NK-92 (cell line): ENCODE measurements around the gene ABO.
"Not testable (repeated sequence)": the region's sequence is repeated elsewhere in the genome, so short reads cannot be mapped to it uniquely, and the experiment has no call there.

Experiments used
- DNase-seq: peaks from one replicate; lab custom pipeline; 2025; ENCODE audit not compliant: unreplicated experiment; lab: John Stamatoyannopoulos, UW

The ABO gene

DNA sequence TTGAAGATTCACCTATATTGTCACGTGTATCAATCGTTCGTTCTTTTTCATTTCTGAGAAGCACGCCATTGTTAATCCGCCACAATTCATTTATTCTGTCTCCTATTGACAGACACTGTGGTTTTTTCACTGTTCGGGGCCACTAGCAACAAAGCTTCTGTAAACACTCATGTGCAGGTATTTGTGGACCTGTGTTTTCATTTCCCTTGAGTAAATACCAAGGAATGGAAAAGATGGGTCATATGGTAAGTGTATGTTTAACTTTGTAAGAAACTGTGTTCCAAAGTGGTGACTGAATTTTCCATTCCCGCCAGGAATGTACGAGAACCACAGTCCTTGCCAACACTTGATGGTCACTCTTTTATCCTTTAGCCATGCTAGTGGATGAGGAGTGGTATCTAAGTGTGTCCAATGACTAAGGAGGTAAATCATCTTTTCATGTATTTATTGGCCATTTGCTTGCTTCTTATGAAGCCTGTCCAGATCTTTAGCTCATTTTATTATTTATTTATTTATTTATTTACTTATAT, 10.7 kb downstream of the ABO start:
- no peak for DNase-seq

GRCh38 chr9:133263557-133263956, 11.4 kb downstream of the ABO start:
- no peak for DNase-seq

GRCh38 chr9:133262226-133262625, 12.8 kb downstream of the ABO start:
- no peak for DNase-seq

- no peak for DNase-seq
These were observed 13.3 kb downstream of the ABO start for GRCh38 chr9:133261753-133262120.

DNA sequence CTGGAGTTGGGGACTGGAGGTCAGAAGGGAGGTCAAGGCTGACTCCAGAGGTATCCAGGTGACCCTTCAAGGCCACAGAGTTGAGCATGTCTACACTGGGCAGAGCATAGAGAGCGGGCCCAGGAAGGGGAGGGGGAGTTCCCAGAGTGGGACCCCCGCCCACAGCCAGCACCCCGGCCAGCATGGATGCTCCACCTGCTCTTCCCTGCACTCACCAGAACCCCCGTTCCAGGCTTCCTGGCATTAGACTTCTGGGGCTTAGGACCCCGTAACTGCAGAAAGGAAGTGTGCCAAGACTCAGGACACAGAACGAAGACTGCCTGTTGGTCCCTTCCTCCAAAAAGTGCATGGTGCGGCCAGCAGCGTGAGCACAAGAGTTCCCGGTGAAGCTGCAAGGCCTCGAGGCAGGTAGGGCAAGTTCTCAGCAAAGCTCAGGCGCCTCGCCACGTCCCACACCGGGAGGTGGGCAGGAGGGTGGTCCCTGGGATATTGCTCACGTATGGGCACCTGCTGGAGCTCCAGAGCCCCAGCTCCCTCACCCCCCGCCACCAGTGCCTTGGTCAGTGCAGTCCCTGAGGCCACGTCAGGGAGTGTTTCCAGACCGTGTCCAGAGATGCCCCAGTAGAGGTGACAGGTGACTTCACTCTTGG, 13.8 kb downstream of the ABO start:
- DNase-seq = no peak

- DNase-seq = no peak
These were observed 14.5 kb downstream of the ABO start for GRCh38 chr9:133260334-133261102.

GRCh38 chr9:133258061-133259015, 16.7 kb downstream of the ABO start:
- no peak for DNase-seq

DNA sequence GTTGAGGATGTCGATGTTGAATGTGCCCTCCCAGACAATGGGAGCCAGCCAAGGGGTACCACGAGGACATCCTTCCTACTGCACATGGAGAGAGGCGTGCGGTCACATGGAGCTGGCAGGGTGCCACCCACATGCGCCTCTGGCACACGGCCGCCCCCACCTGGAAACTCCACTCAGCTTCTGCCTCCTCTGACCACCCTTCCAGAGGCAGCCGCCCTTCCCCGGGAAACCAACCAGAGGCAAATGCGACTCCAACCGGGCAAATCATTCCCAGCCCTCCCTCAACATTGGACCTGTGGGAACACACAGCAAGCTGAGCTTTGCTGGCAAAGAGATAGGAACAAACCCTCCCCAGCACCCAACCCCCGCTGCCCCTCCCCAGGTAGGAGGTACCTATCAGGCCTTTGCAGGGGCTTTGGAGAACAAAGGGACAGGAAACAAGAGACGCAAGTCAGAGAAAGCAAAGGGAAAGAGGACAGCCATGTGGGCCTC, 17.5 kb downstream of the ABO start:
- DNase-seq = no peak

DNA sequence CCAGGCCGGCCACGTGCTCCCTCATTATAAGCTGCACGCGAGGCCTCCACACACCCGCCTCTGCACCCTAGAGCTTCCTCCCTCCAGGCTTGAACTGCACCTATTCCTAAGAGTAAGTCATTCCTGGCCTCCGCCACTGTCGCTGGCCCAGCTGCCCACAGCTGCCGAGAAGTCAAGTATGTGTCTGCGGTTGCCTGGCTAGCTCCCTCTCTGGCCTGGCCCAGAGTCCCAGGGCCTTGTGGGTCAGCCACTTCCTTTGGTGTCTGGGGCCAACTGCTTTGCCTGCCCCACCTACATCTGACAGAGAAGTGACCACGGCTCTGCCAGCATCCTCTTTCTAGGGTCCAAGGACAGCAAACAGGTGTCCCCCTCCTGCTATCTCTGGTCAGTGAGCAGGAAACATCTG, 18.3 kb downstream of the ABO start:
- no peak for DNase-seq

DNA sequence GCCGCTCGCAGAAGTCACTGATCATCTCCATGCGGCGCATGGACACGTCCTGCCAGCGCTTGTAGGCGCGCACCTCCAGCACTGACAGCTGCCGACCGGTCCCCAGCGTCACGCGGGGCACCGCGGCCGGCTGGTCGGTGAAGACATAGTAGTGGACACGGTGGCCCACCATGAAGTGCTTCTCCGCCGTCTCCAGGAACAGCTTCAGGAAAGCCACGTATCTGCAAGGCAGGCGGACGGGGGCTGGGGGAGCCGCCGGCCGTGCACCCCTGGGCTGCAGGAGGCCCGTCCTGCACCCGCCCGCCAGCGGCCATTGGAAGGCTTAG, 18.9 kb downstream of the ABO start:
- DNase-seq = no peak

DNA sequence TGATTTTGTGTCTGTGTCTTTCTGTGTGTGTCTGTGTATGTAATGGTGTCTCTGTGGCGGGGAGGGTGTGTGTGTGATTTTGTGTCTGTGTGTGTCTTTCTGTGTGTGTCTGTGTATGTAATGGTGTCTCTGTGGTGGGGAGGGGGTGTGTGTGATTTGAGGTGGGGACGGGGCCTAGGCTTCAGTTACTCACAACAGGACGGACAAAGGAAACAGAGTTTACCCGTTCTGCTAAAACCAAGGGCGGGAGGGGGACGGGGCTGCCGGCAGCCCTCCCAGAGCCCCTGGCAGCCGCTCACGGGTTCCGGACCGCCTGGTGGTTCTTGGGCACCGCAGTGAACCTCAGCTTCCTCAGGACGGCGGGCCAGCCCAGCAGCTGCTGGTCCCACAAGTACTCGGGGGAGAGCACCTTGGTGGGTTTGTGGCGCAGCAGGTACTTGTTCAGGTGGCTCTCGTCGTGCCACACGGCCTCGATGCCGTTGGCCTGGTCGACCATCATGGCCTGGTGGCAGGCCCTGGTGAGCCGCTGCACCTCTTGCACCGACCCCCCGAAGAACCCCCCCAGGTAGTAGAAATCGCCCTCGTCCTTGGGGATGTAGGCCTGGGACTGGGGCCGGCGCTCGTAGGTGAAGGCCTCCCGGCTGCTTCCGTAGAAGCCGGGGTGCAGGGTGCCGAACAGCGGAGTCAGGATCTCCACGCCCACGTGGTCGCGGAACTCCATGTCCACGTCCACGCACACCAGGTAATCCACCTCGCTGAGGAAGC, 19.4 kb downstream of the ABO start:
- no peak for DNase-seq

DNA sequence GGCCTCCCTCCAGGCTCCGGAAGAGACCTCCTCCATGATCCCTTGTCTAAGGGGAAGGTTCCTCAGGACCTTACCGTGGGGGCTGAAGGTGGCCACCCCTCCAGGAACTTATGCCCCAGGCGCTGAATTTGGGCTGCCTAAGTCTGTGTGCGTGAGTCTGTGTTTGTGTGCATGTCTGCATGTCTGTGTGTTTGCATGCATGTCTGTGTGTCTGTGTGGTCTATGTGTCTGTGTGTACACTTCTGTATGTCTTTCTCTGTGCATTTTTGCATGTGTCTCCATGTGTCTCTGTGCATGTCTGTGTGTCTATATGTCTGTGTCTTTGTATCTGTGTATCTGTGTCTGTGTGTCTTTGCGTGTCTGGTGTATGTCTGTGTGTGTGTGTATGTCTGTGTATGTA, 20.5 kb downstream of the ABO start:
- no peak for DNase-seq

GRCh38 chr9:133253268-133253667, 21.7 kb downstream of the ABO start:
- DNase-seq = no peak

DNA sequence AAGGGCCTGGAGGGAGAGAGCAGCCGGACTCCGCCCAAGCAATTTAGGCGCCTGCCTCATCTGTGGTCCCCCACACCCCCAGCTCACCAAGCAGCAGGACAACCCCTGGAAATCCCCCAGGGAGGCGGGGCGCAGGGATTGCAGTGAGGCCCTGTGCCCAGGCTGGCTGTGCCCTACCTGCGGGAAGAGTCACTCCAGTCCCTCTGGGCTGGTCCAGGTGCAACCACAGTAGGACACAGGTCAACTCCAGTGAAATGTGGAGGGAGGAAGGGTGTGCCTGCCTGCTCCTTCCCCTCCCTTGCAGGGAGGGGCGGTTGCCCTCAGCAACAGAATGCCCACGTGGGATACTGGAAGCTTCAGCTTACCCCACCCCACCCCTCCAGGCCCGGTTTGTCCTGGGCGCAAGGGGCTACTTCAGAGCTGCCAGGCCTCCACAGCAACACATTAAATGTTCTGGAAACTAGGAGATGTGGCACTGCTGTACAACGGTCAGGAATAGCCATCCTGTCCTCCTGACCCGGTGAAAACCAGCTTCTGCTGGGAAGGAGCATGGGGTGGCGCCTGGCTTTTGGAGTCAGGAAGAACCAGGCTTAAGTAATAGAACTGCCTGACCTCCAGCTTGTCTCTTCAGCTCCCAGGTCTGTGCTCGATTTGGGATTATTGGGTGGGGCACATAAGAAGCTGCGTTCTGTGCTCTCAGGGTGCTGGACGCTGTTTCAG, 22.5 kb downstream of the ABO start:
- DNase-seq = no peak

DNA sequence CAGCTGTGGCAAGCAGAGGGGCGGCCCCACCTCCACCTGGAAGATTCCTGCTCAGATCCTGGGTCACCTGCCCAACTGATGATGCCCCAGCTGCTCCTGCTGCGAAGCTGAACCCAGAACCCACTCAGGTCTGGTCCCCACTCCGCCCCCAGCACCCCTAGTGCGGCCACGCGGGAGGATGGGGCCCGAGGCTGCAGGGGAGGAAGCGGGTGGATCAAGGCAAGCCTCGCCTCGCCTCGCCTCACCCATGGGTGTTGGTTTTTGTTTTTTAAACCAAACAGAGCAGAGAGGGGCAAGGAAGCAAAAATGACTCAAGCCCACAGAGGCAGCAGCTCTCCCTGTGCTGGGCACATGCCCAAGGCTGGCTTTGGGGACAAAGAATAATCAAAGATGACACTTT, 23.2 kb downstream of the ABO start:
- no peak for DNase-seq

GRCh38 chr9:133251221-133251620, 23.8 kb downstream of the ABO start:
- DNase-seq = not testable (repeated sequence)

DNA sequence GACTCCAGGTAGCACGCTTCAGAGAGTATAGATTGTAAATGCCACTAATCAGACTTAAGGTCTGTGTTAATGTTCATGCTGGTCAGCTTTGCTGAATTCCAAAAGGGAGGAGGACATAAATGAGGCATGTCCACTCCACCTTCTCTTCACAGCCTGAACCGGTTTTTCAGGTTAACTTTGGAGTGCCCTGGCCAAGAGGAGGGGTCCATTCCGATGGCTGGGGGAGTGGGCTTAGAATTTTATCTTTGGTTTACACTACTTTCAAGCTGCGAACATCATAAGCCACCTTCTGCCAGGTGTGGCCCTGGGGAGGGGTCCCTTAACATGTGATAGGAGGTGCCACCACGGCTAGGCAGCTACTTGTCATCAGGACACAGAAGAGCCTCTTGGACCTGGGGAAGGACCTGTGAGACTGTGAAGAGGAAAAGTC, 24.2 kb downstream of the ABO start:
- no peak for DNase-seq

DNA sequence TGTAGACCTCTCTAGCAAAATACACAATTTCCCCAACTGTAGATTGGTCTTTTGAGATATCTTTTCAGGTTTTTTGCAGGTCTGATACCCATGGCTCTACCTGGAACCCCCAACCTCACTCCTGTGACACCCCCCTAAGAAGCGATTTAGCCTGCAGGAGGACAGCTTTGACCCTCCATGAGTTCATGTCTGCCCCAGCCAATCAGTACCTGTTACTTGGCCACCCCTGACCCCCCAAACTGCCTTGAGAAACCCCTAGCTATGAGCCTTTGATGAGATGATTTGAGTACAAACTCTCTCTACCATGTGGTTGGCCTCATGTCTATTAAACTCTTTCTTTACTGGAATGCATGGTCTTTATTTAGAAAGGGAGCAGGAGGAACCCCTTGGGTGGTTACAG, 25.7 kb downstream of the ABO start:
- no peak for DNase-seq

- DNase-seq = no peak
These were observed 26.2 kb downstream of the ABO start for GRCh38 chr9:133248726-133249295.

DNA sequence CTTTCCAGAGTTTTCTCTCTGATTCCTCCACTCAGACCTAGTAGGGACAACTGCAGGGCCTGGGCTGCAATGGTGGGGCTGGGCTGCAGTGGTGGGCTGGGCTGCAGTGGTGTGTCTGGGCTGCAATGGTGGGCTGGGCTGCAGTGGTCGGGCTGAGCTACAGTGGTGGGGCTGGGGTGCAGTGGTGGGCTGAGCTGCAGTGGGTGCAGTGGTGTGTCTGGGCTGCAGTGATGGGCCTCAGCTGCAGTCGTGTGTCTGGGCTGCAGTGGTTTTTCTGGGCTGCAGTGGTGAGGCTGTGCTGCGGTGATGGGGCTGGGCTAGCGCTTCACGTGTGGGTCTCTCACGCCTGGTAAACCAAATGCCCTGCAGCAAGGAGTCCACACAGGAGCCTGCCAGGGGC, 27.4 kb downstream of the ABO start:
- no peak for DNase-seq
